DMS153 treated with DMSO at 0.1 percent for 48 hours (cell line): ENCODE data around the gene PCDHGA6.
"Not testable (repeated sequence)": the region's sequence is repeated elsewhere in the genome, so short reads cannot be mapped to it uniquely, and the experiment has no call there.

Experiments
- DNase-seq: peaks from one replicate; lab custom pipeline; 2025; ENCODE audit not compliant: unreplicated experiment; lab: John Stamatoyannopoulos, UW

PCDHGA6 gene

GRCh38 chr5:141373673-141374317 is at the start of gene PCDHGA6:
PCDHGA6 (plus strand) TSS chr5:141373891; CDS start chr5:141374084, 193 bp downstream.
- DNase-seq = no peak

- no peak for DNase-seq
Measured at GRCh38 chr5:141326088-141326854, 47.4 kb upstream of the PCDHGA6 start.

GRCh38 chr5:141328231-141328630 is 45.5 kb upstream of the PCDHGA6 start:
- DNase-seq = no peak

GRCh38 chr5:141330299-141331080 is 43.2 kb upstream of the PCDHGA6 start, which contains the start of gene PCDHGA1:
PCDHGA1 (plus strand) TSS chr5:141330514.
- no peak for DNase-seq

GRCh38 chr5:141332571-141332970 is 41.1 kb upstream of the PCDHGA6 start:
- DNase-seq = not testable (repeated sequence)

- DNase-seq = no peak
Measured at GRCh38 chr5:141338538-141339306, 35.0 kb upstream of the PCDHGA6 start, which contains the start of gene PCDHGA2. PCDHGA2 (plus strand) TSS chr5:141338760.

GRCh38 chr5:141340781-141341354 is 32.8 kb upstream of the PCDHGA6 start:
- DNase-seq = not testable (repeated sequence)

- DNase-seq = no peak
Measured at GRCh38 chr5:141342773-141343172, 30.9 kb upstream of the PCDHGA6 start.

GRCh38 chr5:141343242-141343952 is 30.3 kb upstream of the PCDHGA6 start, which contains the start of gene PCDHGA3:
PCDHGA3 (plus strand) TSS chr5:141343829; CDS start chr5:141344034, 205 bp downstream.
- no peak for DNase-seq

GRCh38 chr5:141343953-141344463 is 29.7 kb upstream of the PCDHGA6 start:
- no peak for DNase-seq

GRCh38 chr5:141345327-141345726 is 28.4 kb upstream of the PCDHGA6 start:
- DNase-seq = no peak

GRCh38 chr5:141346017-141346416 is 27.7 kb upstream of the PCDHGA6 start:
- DNase-seq = not testable (repeated sequence)

GRCh38 chr5:141349917-141350619 is 23.6 kb upstream of the PCDHGA6 start, which contains the start of gene PCDHGB1:
PCDHGB1 (plus strand) TSS chr5:141350099; CDS start chr5:141350261, 162 bp downstream.
- DNase-seq = peak; percentile 1

- no peak for DNase-seq
Measured at GRCh38 chr5:141351591-141351990, 22.1 kb upstream of the PCDHGA6 start.

- DNase-seq = no peak
Measured at GRCh38 chr5:141354900-141355469, 18.7 kb upstream of the PCDHGA6 start, which contains the start of gene PCDHGA4. PCDHGA4 (plus strand) TSS chr5:141355021; CDS start chr5:141355108, 87 bp downstream.

- no peak for DNase-seq
Measured at GRCh38 chr5:141355641-141356040, 18.1 kb upstream of the PCDHGA6 start.

- no peak for DNase-seq
Measured at GRCh38 chr5:141356133-141356532, 17.6 kb upstream of the PCDHGA6 start.

- DNase-seq = no peak
Measured at GRCh38 chr5:141356950-141357349, 16.7 kb upstream of the PCDHGA6 start.
